Measurements from ENCODE around the gene PHF19. TPM values are rescaled to one million over a fixed set of nuclear protein-coding genes. Genes with fewer than 3 reads are reported as not detected.

The PHF19 gene
- total and polyA plus RNA-seq, 10 of the 15 experiments (the other 5 are each of a cell fraction or from before 2014, with no cell fraction given), result 26.0 to 133 (median 87.7) TPM

GRCh38 chr9:120875195-120875565, 1.8 kb downstream of the PHF19 start:
- intact Hi-C loops (cut with micrococcal nuclease; ENCODE audit: unreplicated experiment), result loop anchor here (5.0 kb wide), 1 partner anchor 83 kb away; the partner anchor contains the start of gene FBXW2
- FAIRE-seq (no peak), DNase-seq (ENCODE audit: low read depth, low spot score) (no peak), ATAC-seq (no peak)
- Histone ChIP-seq H3K36me3 (ENCODE audit: control insufficient read depth in 2 of 2, insufficient read depth in 2 of 2, low read length in 1 of 2) (peaks cover 16 to 27% of the 10 kb centered on the region in 2 experiments), H3K9me3 (replicated peaks; ENCODE audit: control insufficient read depth, insufficient read depth, low read length) (no peaks in the 10 kb centered on the region), H4K20me1 (ENCODE audit: control insufficient read depth, insufficient read depth) (no peaks in the 10 kb centered on the region), H2AFZ (ENCODE audit: control insufficient read depth, low read depth, low read length) (no peak overlapping the region), H3K27me3 (replicated peaks in 1 of 2; ENCODE audit: control insufficient read depth in 2 of 2, insufficient read depth in 2 of 2, low read length in 1 of 2) (no peaks in the 10 kb centered on the region), H3K4me2 (ENCODE audit: control insufficient read depth, insufficient read depth) (peak overlapping the region; percentile 94), H3K4me3 (peak overlapping the region; percentile 92), H3K9ac (ENCODE audit: control insufficient read depth, insufficient read depth, low read length) (peak overlapping the region; percentile 92), H3K4me1 (ENCODE audit: control insufficient read depth, insufficient read depth, low read length) (peaks cover 28% of the 10 kb centered on the region), H3K79me2 (ENCODE audit: control insufficient read depth, insufficient read depth, low read length) (peaks cover 39% of the 10 kb centered on the region), H3K27ac (ENCODE audit: control insufficient read depth, insufficient read depth) (peak overlapping the region; percentile 93)
- CTCF ChIA-PET, result interaction anchor here (1.0 to 1.7 kb wide), 4 partner anchors 11 to 185 kb away, joined by 3 to 4 read pairs (median 3); no protein-coding TSS in a partner anchor
- SMC1A ChIA-PET (ENCODE audit: uncharacterized antibody, unreplicated experiment), result interaction anchor here (0.6 to 1.4 kb wide), 7 partner anchors 9 to 111 kb away, joined by 3 to 5 read pairs (median 3); no protein-coding TSS in a partner anchor
- POLR2A ChIA-PET, result interaction anchor here (1.0 to 8.2 kb wide), 5 partner anchors 16 to 66 kb away, joined by 3 to 75 read pairs (median 4); no protein-coding TSS in a partner anchor
- TF ChIP-seq MEF2A (IDR thresholded peaks at IDR 0.05; ENCODE audit: insufficient read depth, low read depth, low read length), result no peak
- TF ChIP-seq SREBF1 (IDR thresholded peaks at IDR 0.05; ENCODE audit: low read length), result no peak
- TF ChIP-seq IKZF2 (IDR thresholded peaks at IDR 0.05), result no peak
- in situ Hi-C loops (cut with MboI), result no loop called here
- BruUV-seq (replicated peaks), result no TSS peak
- RAD21 ChIA-PET (ENCODE audit: unreplicated experiment), result interaction anchor here (1.3 to 2.8 kb wide), 2 partner anchors 22 to 56 kb away, joined by 3 to 7 read pairs; no protein-coding TSS in a partner anchor
- 73% methylated on average over 4 of the region's 4 CpGs for WGBS (ENCODE audit: insufficient coverage, insufficient replicate concordance, low lambda C conversion rate, missing lambda C conversion rate)

All from GM12878 (cell line).